Measurements from ENCODE around the gene RBM25.
"Not testable (repeated sequence)": the region's sequence is repeated elsewhere in the genome, so short reads cannot be mapped to it uniquely, and the experiment has no call there.

Gene RBM25

DNA sequence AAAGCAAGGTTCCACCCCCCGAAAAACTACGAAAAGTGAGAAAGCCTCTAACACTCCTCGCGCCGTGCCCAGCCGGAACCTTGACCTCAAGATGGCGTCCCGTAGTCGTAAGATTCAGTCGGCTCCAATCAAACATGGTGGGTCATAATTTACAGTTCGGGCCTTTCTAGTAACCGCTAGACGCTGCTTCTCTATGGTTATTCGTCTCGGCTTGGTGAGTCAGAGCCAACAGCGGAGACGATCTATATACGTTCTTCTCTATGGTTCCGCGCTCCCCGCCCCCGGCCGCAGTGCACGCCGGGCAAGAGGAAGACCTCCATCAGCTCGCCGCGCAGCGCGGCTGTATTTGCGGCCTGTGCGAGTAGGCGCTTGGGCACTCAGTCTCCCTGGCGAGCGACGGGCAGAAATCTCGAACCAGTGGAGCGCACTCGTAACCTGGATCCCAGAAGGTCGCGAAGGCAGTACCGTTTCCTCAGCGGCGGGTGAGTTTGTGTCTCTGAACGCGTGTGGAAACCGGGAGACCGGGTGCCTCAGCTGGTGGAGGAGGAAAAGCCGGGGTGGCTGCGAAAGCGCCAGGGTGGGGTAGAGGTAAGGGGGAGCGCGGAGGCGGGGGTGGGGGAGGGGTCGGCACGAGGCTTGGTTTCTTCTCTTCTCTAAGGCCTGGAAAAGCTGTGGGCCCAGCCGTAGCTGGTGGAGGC lies at the start of gene RBM25:
RBM25 (plus strand) TSS at position 311 of the 698 bp plus-strand sequence. CDS start 13,108 bp downstream, outside the sequence.
- TF ChIP-seq, protein P1, sequence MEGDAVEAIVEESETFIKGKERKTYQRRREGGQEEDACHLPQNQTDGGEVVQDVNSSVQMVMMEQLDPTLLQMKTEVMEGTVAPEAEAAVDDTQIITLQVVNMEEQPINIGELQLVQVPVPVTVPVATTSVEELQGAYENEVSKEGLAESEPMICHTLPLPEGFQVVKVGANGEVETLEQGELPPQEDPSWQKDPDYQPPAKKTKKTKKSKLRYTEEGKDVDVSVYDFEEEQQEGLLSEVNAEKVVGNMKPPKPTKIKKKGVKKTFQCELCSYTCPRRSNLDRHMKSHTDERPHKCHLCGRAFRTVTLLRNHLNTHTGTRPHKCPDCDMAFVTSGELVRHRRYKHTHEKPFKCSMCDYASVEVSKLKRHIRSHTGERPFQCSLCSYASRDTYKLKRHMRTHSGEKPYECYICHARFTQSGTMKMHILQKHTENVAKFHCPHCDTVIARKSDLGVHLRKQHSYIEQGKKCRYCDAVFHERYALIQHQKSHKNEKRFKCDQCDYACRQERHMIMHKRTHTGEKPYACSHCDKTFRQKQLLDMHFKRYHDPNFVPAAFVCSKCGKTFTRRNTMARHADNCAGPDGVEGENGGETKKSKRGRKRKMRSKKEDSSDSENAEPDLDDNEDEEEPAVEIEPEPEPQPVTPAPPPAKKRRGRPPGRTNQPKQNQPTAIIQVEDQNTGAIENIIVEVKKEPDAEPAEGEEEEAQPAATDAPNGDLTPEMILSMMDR (IDR thresholded peaks at IDR 0.05): peak; percentile 36
- Histone ChIP-seq H3K4me1 (ENCODE audit: control insufficient read depth in 1 of 2, insufficient read depth in 1 of 2, low read depth in 1 of 2, low read length in 1 of 2) (peaks cover 22 to 30% of the 10 kb centered on the region in 2 experiments), H3K27ac (peak within 1 kb of the TSS; percentile 87), H3K9me3 (no peaks in the 10 kb centered on the region), H3K36me3 (no peaks in the 10 kb centered on the region), H3K27me3 (no peaks in the 10 kb centered on the region), H3K4me3 (ENCODE audit: low read depth in 1 of 2, low read length in 1 of 2) (peak within 1 kb of the TSS; percentile 77 to 96)

DNA sequence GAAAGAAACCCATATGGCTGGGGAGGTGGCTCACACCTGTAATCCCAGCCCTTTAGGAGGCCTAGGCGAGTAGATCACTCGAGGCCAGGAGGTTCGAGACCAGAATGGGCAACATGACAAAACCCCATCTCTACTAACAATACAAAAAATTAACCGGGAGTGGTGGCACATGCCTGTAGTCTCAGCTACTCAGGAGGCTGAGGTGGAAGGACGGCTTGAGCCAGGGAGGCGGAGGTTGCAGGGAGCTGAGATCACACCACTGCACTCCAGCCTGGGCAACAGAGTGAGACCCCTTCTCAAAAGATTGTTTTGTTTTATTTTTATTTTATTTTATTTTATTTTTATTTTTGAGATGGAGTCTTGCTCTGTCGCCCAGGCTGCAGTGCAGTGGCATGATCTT lies 47.1 kb upstream of the RBM25 start:
- H3K36me3 ChIP-seq: peaks cover 29% of the 10 kb centered on the region
- not testable (repeated sequence) for H3K4me3 ChIP-seq (ENCODE audit: low read depth in 1 of 2, low read length in 1 of 2); H3K9me3 ChIP-seq; H3K27me3 ChIP-seq; H3K27ac ChIP-seq
- H3K4me1 ChIP-seq (ENCODE audit: control insufficient read depth in 1 of 2, insufficient read depth in 1 of 2, low read depth in 1 of 2, low read length in 1 of 2): peaks cover 3 to 10% of the 10 kb centered on the region in 2 experiments

DNA sequence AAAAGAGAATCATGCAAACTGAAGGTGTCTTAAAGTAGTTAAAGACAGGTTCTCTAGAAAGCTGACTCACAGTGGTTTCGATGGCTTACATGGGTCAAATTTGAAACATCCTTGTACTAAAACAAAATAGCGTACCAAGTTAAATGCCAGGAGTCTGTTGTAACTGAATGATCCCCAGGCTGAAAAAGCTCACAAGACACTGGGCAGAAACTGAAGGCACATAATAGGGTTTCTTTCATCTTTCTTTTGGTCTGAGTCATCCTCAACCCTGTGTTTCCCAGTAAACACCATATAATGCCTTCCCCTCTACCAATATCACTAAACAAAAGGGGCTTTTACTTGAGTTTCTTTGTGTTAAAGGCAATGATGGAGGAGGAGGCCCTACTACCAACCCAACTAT lies 44.2 kb upstream of the RBM25 start:
- H3K27me3 ChIP-seq: no peaks in the 10 kb centered on the region
- no peak overlapping the region for H3K27ac ChIP-seq
- H3K4me3 ChIP-seq (ENCODE audit: low read depth in 1 of 2, low read length in 1 of 2): no peak overlapping the region
- no peaks in the 10 kb centered on the region for H3K4me1 ChIP-seq (ENCODE audit: control insufficient read depth in 1 of 2, insufficient read depth in 1 of 2, low read depth in 1 of 2, low read length in 1 of 2)
- peaks cover 45% of the 10 kb centered on the region for H3K36me3 ChIP-seq
- TF ChIP-seq, protein P1 (IDR thresholded peaks at IDR 0.05): no peak
- H3K9me3 ChIP-seq: no peaks in the 10 kb centered on the region

DNA sequence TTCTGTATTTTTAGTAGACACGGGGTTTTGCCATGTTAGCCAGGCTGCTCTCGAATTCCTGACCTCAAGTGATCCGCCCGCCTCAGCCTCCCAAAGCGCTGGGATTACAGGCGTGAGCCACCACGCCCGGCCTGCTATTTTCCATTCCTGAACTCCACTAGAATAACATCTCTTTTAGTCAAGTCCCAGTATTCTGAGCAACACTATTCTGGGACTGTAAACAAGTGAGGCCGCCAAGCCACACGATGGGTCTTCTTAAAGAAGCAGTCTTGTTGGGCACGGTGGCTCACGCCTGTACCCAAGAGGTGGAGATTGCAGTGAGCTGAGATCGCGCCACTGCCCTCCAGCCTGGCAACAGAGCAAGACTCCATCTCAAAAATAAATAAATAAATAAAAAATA lies 42.8 kb upstream of the RBM25 start:
- not testable (repeated sequence) for H3K9me3 ChIP-seq; H3K4me1 ChIP-seq (ENCODE audit: control insufficient read depth in 1 of 2, insufficient read depth in 1 of 2, low read depth in 1 of 2, low read length in 1 of 2); H3K4me3 ChIP-seq (ENCODE audit: low read depth in 1 of 2, low read length in 1 of 2); H3K27me3 ChIP-seq
- Histone ChIP-seq H3K36me3 (peaks cover 47% of the 10 kb centered on the region), H3K27ac (peak overlapping the region; percentile 53)

DNA sequence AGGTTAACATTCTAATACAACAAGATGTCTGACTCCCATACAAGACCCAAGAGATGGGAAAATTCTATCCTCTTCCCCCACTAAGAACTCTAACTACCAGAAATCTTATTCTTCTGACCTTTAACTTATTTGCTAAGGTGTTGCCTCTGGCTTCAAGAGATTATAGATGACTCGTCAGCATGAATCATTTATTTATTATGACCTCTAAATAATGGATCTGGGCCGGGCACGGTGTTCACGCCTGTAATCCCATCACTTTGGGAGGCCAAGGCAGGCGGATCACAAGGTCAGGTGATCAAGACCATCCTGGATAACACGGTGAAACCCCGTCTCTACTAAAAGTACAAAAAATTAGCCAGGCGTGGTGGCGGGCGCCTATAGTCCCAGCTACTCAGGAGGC lies 42.3 kb upstream of the RBM25 start:
- H3K27me3 ChIP-seq; H3K4me3 ChIP-seq (ENCODE audit: low read depth in 1 of 2, low read length in 1 of 2); H3K4me1 ChIP-seq (ENCODE audit: control insufficient read depth in 1 of 2, insufficient read depth in 1 of 2, low read depth in 1 of 2, low read length in 1 of 2); H3K9me3 ChIP-seq; H3K27ac ChIP-seq: not testable (repeated sequence)
- peaks cover 51% of the 10 kb centered on the region for H3K36me3 ChIP-seq

DNA sequence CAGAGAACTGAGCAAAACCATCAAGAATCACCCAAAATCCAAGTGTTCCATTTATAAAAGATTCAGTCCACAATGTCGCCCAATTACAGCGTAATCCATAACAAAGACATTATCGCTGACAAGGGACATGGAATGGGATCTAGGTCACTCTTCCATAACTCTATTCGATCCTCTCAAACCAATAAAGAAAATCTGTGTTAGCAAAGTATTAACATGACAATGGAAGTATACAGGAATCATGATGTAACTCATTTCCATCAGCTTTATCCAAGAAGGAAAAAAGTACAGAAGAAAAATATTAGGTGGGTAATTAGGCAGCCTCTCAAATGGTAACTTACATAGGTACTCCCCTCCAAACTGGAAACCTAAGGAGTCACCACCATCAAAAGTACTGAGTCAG lies 36.3 kb upstream of the RBM25 start:
- Histone ChIP-seq H3K9me3 (no peaks in the 10 kb centered on the region), H3K27me3 (no peaks in the 10 kb centered on the region), H3K36me3 (peaks cover 60% of the 10 kb centered on the region), H3K4me3 (ENCODE audit: low read depth in 1 of 2, low read length in 1 of 2) (no peak overlapping the region), H3K4me1 (ENCODE audit: control insufficient read depth in 1 of 2, insufficient read depth in 1 of 2, low read depth in 1 of 2, low read length in 1 of 2) (peaks cover 26 to 30% of the 10 kb centered on the region in 2 experiments), H3K27ac (no peak overlapping the region)
- TF ChIP-seq, protein P1 (IDR thresholded peaks at IDR 0.05): no peak

DNA sequence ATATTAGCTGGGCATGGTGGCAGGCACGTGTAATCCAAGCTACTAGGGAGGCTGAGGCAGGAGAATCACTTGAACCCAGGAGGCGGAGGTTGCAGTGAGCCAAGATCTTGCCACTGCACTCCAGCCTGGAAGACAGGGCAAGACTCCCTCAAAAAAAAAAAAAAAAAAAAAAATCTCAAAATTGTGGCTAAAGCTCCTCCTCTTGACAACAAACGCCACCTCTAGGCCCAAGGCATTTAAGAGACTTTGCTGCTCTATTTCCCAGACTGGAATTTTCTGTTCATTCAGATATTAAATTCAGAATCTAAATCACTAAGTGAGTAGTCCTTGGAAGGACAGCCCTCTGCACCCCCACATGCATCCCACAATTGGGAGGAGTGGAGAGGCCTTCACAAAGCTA lies 32.8 kb upstream of the RBM25 start:
- H3K4me3 ChIP-seq (ENCODE audit: low read depth in 1 of 2, low read length in 1 of 2): peak overlapping the region in 1 of 2 experiments; percentile 78

More for the DNA sequence above, 32.8 kb upstream of the RBM25 start:
- TF ChIP-seq, protein P1 (IDR thresholded peaks at IDR 0.05): no peak
- Histone ChIP-seq H3K27ac (peak overlapping the region; percentile 69), H3K9me3 (no peaks in the 10 kb centered on the region), H3K27me3 (no peaks in the 10 kb centered on the region), H3K36me3 (peaks cover 31% of the 10 kb centered on the region), H3K4me1 (ENCODE audit: control insufficient read depth in 1 of 2, insufficient read depth in 1 of 2, low read depth in 1 of 2, low read length in 1 of 2) (peaks cover 31 to 38% of the 10 kb centered on the region in 2 experiments)

Measured in neutrophil (primary cell).